OCI-LY3 (cell line): ENCODE results near the gene DCLK1.

Source experiments
- H2AFZ ChIP-seq: fragments of 200-600, 300-600 bp; shearing (Covaris generic); 2 replicates; pipeline ENCODE4 v1.6.0; 2014; ENCODE audit warnings: antibody characterized with exemption, low read depth, low read length
- H3K27ac ChIP-seq: fragments of 200-600, 300-600 bp; sonication (generic); 2 replicates; pipeline ENCODE4 v1.5.1; 2014; ENCODE audit warnings: mild to moderate bottlenecking, low read length, moderate library complexity, mixed read lengths
- H3K27me3 ChIP-seq: fragments of 200-600, 300-600 bp; sonication (generic); 2 replicates; pipeline ENCODE4 v1.6.1; 2014; ENCODE audit warnings: low read depth, low read length, mixed read lengths
- H3K36me3 ChIP-seq: fragments of 200-600, 300-600 bp; sonication (generic); replicated peaks from 2 replicates; pipeline ENCODE3; 2014; ENCODE audit warnings: low read depth, low read length, mixed read lengths
- H3K4me1 ChIP-seq: fragments of 300-600, 200-600 bp; sonication (generic); 2 replicates; pipeline ENCODE4 v1.6.1; 2014; ENCODE audit warnings: low read length, mixed read lengths
- H3K4me2 ChIP-seq: fragments of 200-600, 300-600 bp; sonication (generic); 2 replicates; pipeline ENCODE4 v1.6.1; 2014; ENCODE audit warnings: low read length, mixed read lengths
- H3K4me3 ChIP-seq: fragments of 300-600, 200-600 bp; sonication (generic); 2 replicates; pipeline ENCODE4 v1.5.1; 2014; ENCODE audit warnings: antibody characterized with exemption, mild to moderate bottlenecking, low read length, moderate library complexity
- H3K79me2 ChIP-seq: fragments of 300-600, 200-600 bp; shearing (Covaris generic); 2 replicates; pipeline ENCODE4 v1.6.1; 2014; ENCODE audit warnings: mild to moderate bottlenecking, low read length, mixed read lengths
- H3K9ac ChIP-seq: fragments of 300-600, 200-600 bp; shearing (Covaris generic); 2 replicates; pipeline ENCODE4 v1.6.0; 2014; ENCODE audit warnings: mild to moderate bottlenecking, low read length, moderate library complexity
- H3K9me3 ChIP-seq: fragments of 200-600, 300-600 bp; shearing (Covaris generic); 2 replicates; pipeline ENCODE4 v1.6.1; 2014; ENCODE audit warnings: low read length, mixed read lengths; ENCODE audit not compliant: insufficient read depth
- H4K20me1 ChIP-seq: fragments of 200-600, 300-600 bp; sonication (generic); 2 replicates; pipeline ENCODE4 v1.6.1; 2016; ENCODE audit warnings: low read length, mixed read lengths; ENCODE audit not compliant: insufficient read depth
- CTCF ChIP-seq: fragments of 200-600, 300-600 bp; sonication (generic); IDR thresholded peaks from 2 replicates; pipeline ENCODE4 v1.5.1; 2014; ENCODE audit warnings: antibody characterized with exemption, low read length, low read depth
- EZH2phosphoT487 ChIP-seq: fragments of 200-600 bp; shearing (Covaris generic); IDR thresholded peaks from 2 replicates; pipeline ENCODE4 v1.6.1; 2018; ENCODE audit warnings: antibody characterized with exemption, mixed run types, low read depth

DCLK1 gene

DNA sequence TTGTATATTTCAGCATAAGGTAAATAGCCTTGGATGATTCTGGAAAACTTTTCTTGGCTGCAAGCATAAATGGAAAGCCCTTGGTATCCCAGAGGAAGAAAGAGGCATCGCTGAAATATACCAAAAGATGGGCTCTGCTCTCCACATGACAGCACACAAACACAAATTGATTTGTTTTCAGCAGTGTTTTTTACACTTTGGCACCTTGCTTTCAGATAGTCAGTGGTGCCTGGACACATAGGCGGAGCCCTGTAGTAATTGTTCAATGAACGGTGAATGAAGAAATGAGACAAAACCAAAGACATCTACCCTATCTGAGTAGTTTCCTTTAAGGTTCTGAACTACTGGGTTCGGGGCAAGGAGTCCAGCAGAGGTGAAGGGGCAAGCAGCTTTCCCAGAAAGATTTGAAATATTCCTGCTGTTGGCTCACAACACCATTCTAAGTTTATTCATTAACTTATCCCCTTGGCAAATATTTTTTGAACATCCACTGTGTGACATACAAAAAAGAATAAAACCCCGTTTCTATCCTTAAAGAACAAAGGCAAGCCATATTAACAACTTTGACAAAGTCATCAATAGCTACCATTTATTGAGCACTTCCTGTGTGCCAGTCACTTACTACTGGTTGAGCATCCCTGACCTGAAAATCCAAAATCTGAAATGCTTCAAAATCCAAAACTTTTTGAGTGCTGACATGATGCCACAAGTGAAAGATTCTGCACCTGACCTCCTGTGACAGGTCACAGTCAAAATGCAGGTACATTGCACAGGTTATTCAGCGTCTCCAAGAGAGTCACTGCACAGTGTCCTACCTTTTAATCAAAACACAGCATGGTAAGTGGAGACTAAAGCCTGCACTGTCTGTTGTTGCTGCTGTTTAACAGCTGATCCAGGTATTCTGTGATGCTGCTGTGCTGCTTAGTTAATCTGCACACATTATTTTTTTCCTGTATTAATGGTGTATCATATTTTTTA is 238.1 kb downstream of the DCLK1 start:
- H3K36me3 ChIP-seq = no peaks in the 10 kb centered on the region
- H2AFZ ChIP-seq = no peak overlapping the region
- H4K20me1 ChIP-seq = no peaks in the 10 kb centered on the region
- no peak overlapping the region for H3K4me3 ChIP-seq
- no peaks in the 10 kb centered on the region for H3K4me1 ChIP-seq
- H3K79me2 ChIP-seq = no peaks in the 10 kb centered on the region
- no peak overlapping the region for H3K27ac ChIP-seq
- no peak overlapping the region for H3K4me2 ChIP-seq
- no peak overlapping the region for H3K9ac ChIP-seq
- H3K27me3 ChIP-seq = 0 out of 2 replicates have a peak, but pooled peaks cover 9% of the 10 kb centered on the region
- TF ChIP-seq EZH2phosphoT487 (no peak), CTCF (no peak)
- no peaks in the 10 kb centered on the region for H3K9me3 ChIP-seq

DNA sequence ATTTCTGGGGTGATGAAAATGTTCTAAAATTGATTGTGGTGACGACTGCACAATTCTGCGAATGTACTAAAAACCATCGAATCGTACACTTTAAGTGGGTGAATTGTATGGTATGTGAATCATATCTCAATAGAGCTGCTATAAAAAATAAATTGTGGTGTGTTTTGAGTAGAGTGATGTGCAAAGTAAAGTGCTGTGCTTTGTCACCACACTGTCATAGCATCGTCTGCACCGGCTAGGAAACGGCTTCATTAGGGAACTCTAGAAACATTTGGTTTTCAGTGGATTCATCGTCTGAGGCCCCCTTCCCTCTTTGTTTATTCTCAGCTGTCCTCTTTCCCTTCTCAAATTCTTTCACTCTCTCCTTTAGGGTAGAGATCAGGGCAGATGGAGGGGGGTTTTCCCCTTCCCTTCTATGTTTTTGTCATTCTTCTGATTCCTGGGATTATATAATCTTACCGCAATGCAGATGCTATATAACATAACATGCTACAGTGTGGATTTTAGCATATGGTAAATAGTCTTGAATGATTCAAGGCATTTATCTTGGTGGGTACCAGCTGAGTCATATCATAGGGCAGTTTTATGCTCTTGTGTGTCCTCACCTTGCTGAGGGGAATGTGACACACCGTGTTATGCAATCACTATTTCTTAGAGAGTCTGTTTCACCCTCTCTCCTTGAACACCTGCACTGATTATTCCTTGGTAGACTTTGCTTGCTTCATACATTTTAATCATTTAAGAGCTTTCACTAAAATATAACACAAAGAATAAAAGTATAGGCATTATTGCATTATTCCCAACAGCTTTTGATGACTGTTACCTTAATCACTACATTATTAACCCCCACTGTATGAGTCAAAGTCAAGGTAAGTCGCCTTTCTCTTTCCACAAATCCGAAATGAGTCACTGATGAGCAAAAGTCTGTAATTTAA is 239.4 kb downstream of the DCLK1 start:
- Histone ChIP-seq H3K79me2 (no peaks in the 10 kb centered on the region), H3K27me3 (0 out of 2 replicates have a peak, but pooled peaks cover 14% of the 10 kb centered on the region), H2AFZ (no peak overlapping the region), H3K4me2 (no peak overlapping the region), H3K27ac (no peak overlapping the region), H3K4me1 (no peaks in the 10 kb centered on the region), H3K4me3 (no peak overlapping the region), H4K20me1 (no peaks in the 10 kb centered on the region), H3K9ac (no peak overlapping the region), H3K36me3 (no peaks in the 10 kb centered on the region), H3K9me3 (no peaks in the 10 kb centered on the region)
- TF ChIP-seq CTCF (no peak), EZH2phosphoT487 (no peak)

DNA sequence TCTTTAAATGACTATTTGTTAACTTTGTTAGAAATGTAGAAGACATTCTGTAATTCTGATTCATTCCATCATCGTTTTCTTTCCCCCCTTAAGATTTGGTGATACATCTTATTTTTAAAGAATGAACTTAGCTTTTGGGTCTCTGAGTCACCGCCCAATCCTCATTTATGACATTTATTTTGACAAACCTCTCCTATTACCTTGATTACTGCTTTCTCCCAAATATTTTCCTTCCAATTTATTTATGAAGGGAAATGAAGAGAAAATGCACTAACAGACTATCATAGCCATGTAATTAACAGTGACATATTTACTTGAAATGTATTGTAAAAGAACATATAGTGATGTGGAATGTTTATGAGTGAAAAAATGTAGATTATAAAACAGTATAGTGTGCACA is 241.6 kb downstream of the DCLK1 start:
- no peak overlapping the region for H2AFZ ChIP-seq
- TF ChIP-seq CTCF = no peak
- H3K4me3 ChIP-seq = no peak overlapping the region
- no peaks in the 10 kb centered on the region for H3K4me1 ChIP-seq
- H3K36me3 ChIP-seq = no peaks in the 10 kb centered on the region
- H3K9me3 ChIP-seq = no peaks in the 10 kb centered on the region
- no peak overlapping the region for H3K9ac ChIP-seq
- H3K4me2 ChIP-seq = no peak overlapping the region
- no peaks in the 10 kb centered on the region for H4K20me1 ChIP-seq
- H3K79me2 ChIP-seq = no peaks in the 10 kb centered on the region
- 0 out of 2 replicates have a peak, but pooled peaks cover 16% of the 10 kb centered on the region for H3K27me3 ChIP-seq
- no peak overlapping the region for H3K27ac ChIP-seq

DNA sequence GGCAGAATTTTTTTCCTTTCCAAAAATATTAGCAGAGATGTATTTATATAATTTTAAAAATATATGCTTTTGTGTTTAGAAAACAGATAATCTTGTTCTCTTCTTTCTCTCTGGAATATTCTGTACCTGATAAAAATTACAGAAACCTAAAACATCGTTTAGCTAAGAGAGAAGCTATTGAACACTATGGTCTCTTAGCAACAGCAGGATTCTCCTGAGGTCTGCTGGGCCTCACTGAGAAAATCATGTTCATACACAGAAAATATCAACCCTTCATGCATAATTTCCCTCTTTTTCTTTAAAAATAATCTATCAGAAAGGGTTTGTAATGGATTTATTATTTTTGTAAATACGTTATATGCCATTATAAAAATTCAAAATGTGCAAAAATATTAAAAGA is 242.2 kb downstream of the DCLK1 start:
- 0 out of 2 replicates have a peak, but pooled peaks cover 16% of the 10 kb centered on the region for H3K27me3 ChIP-seq
- H3K9ac ChIP-seq = no peak overlapping the region
- H3K4me1 ChIP-seq = no peaks in the 10 kb centered on the region
- no peak overlapping the region for H2AFZ ChIP-seq
- H3K27ac ChIP-seq = no peak overlapping the region
- H3K4me2 ChIP-seq = no peak overlapping the region
- no peak overlapping the region for H3K4me3 ChIP-seq
- no peak for TF ChIP-seq EZH2phosphoT487
- TF ChIP-seq CTCF = no peak
- H3K9me3 ChIP-seq = no peaks in the 10 kb centered on the region
- H3K79me2 ChIP-seq = no peaks in the 10 kb centered on the region
- no peaks in the 10 kb centered on the region for H3K36me3 ChIP-seq
- H4K20me1 ChIP-seq = no peaks in the 10 kb centered on the region
